GOT3 (cell line): ENCODE results near the gene OVCA2.
A peak's percentile ranks its signal among the peaks of the same experiment; 100 is the strongest.

Experiments
- DNase-seq: peaks from one replicate; lab custom pipeline; 2025; ENCODE audit warnings: mixed read lengths; lab: John Stamatoyannopoulos, UW

The OVCA2 gene

DNA sequence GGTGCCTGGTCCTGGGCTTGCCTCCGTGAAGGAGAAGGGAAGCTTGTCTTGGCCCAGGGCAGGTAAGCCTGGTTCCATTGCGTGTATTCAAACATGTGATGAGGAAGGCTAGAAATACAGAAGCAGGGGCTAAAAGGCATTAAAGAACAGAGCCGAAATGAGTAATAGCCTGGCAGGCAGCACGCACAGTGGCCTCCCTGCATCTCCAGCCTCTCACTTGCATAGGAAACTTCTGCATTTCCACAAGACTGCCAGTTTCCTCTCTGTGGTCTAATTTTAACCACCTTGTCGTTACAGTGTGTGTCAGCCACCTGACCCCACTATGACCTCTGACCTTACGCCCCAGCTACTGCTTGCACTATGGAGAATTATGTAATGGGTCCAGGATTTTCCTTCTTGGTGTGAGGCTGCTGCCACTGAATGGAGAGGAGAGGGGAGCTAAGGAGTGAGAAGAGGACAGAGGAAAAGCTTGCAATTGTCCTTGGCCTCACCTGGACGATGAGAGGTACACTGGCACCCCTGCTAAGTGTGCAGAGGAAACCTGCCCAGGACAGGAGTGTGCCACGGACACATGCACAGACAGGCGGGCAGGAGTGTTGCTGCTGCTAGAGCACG lies 45.9 kb downstream of the OVCA2 start:
- no peak for DNase-seq

DNA sequence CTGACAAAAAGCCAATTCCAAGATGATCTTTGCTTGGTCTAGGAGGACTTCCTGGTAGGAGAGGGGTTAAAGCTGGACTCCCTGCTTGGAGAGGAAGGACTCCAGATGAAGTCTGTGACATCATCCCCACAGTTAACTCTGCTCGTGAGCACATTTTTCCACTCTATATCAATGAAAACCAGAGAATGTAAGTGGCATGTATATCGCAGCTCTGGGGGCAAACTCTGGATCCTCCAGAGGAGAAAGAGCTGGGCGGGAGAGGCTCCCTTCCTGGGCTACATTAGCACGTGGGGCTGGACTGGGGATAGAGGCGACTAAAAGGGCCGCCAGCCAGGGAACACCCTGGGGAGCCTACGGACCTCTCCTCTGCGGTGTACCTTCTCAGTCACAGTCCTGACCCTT lies 47.2 kb downstream of the OVCA2 start:
- no peak for DNase-seq

DNA sequence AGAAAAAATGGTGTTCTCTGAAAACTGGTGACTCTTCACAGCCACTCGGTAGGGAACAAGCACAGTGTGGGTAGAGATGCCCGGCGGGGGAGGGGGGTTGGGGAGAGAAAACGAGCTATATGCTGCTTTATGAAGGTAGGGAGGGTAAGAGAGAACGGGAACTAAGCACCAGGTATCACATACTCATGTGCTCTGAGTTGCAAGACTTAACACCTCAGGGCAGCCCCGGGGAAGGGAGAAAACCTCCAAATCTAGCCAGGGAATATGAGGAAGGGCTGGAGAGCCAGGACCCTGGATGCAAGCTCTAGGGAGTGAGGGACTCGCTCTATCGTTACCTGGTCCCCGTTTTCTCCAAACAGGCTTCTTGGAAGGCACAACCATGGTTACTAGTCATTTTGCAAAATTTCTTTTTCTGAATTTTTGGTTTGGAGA lies 48.4 kb downstream of the OVCA2 start:
- DNase-seq = no peak

DNA sequence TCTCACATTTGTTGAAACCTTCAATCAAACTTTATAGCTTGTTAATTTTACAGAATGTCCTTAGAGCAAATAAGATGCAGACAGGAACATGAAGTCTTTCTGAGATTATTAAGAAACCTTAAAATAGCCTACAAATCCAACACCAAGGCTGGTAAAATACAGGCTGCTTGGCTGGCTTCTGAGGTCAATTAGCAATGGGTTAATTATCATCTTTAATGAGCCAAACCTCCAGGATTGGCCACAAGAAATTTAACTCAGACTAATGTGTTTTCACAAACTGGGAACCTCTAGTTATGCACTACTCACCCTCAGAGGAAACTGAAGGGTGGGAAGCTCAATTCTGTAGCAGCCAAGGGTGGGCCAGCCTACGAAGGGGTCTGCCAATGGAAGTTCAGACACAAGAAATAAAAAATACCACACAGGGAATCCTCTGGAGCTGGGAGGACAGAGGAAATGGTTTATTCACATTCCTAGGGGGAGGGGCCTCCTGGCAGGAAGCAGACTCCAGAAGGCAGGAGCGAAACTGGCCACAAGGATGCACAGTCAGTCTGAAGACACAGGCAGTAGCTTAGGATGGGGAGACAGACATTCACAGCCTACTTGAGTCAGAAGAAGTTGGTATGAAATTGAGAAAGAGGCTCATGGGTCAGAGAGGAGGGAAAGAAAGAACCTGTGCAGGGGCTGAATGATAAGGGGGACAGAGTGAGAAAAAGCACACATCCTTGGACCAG lies 49.1 kb downstream of the OVCA2 start:
- peak; percentile 24 for DNase-seq

DNA sequence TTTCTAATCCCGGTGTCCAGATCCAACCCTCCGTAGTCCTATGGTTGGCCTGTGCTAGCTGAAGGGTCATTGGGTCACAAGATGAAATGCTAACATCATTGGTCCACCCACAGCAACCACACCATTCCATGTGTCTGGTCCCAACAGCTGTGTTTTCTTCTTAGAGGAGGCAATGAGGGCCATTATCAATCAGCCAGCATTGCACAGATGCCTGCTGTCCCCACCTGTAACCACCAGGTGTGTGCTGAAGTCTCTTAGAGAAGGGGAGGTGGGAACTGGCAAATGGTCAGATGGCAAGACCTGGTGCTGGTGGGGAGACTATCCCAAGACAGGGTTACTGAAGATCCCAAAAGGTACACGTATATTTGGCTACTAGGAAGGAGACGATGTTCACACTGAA lies 50.4 kb downstream of the OVCA2 start:
- DNase-seq = no peak
